DND-41 (cell line): Measurements from ENCODE around the gene SRPK2.

Source experiments
- ATAC-seq: fragments of 200-7000 bp; cut with Tn5 transposase; 3 replicates; pipeline ENCODE4 v1.9.1; 2021; ENCODE audit warnings: low read depth; ENCODE audit not compliant: insufficient read depth
- DNase-seq: peaks from one replicate; pipeline ENCODE4 v3.0.0-alpha.2; 2020
- H2AFZ ChIP-seq: 2 replicates; pipeline ENCODE4 v1.6.0; 2012; ENCODE audit warnings: low read depth, low read length
- H3K27ac ChIP-seq: 2 replicates; pipeline ENCODE4 v1.5.1; 2012; ENCODE audit warnings: low read length, inconsistent platforms
- H3K27me3 ChIP-seq: fragments of 200-600 bp; sonication (generic); 2 replicates; pipeline ENCODE4 v1.6.0; 2012; ENCODE audit warnings: low read length, mild to moderate bottlenecking, inconsistent platforms; ENCODE audit not compliant: insufficient read depth, poor library complexity
- H3K36me3 ChIP-seq: 2 replicates; pipeline ENCODE4 v1.5.1; 2012; ENCODE audit warnings: low read length, inconsistent platforms; ENCODE audit not compliant: insufficient read depth
- H3K4me1 ChIP-seq: 2 replicates; pipeline ENCODE4 v1.5.1; 2012; ENCODE audit warnings: mild to moderate bottlenecking, low read length; ENCODE audit not compliant: insufficient read depth
- H3K4me2 ChIP-seq: 2 replicates; pipeline ENCODE4 v1.6.0; 2012; ENCODE audit warnings: mild to moderate bottlenecking, moderate library complexity, low read length, inconsistent platforms; ENCODE audit not compliant: insufficient read depth
- H3K4me3 ChIP-seq, 2 experiments: fragments of 200-600 bp in 1 of 2; shearing (Covaris generic) in 1 of 2; 2 replicates each; pipeline ENCODE4 v1.5.1; 2012 to 2016; ENCODE audit warnings: inconsistent platforms in 2 of 2, low read length in 2 of 2, mild to moderate bottlenecking in 2 of 2, low read depth in 1 of 2, moderate library complexity in 1 of 2
- H3K79me2 ChIP-seq: 2 replicates; pipeline ENCODE4 v1.6.0; 2012; ENCODE audit warnings: low read length, inconsistent platforms; ENCODE audit not compliant: insufficient read depth
- H3K9ac ChIP-seq: 2 replicates; pipeline ENCODE4 v1.6.0; 2012; ENCODE audit warnings: low read depth, mild to moderate bottlenecking, inconsistent platforms, low read length, moderate library complexity
- H3K9me3 ChIP-seq: 2 replicates; pipeline ENCODE4 v1.5.1; 2012; ENCODE audit warnings: low read length, moderate library complexity, mild to moderate bottlenecking, inconsistent platforms; ENCODE audit not compliant: insufficient read depth, severe bottlenecking
- H4K20me1 ChIP-seq: 2 replicates; pipeline ENCODE4 v1.6.0; 2012; ENCODE audit warnings: low read length; ENCODE audit not compliant: insufficient read depth
- CTCF ChIP-seq: IDR thresholded peaks from 2 replicates; pipeline ENCODE4 v1.5.1; 2012; ENCODE audit warnings: borderline replicate concordance, low read length, moderate library complexity, mild to moderate bottlenecking; ENCODE audit not compliant: poor library complexity, severe bottlenecking; ENCODE audit errors: extremely low read depth
- EZH2 ChIP-seq: IDR thresholded peaks from 3 replicates; pipeline ENCODE4 v1.6.1; 2012; ENCODE audit warnings: borderline replicate concordance, low read depth, mild to moderate bottlenecking, moderate library complexity, low read length, inconsistent platforms; ENCODE audit not compliant: severe bottlenecking

SRPK2 gene

DNA sequence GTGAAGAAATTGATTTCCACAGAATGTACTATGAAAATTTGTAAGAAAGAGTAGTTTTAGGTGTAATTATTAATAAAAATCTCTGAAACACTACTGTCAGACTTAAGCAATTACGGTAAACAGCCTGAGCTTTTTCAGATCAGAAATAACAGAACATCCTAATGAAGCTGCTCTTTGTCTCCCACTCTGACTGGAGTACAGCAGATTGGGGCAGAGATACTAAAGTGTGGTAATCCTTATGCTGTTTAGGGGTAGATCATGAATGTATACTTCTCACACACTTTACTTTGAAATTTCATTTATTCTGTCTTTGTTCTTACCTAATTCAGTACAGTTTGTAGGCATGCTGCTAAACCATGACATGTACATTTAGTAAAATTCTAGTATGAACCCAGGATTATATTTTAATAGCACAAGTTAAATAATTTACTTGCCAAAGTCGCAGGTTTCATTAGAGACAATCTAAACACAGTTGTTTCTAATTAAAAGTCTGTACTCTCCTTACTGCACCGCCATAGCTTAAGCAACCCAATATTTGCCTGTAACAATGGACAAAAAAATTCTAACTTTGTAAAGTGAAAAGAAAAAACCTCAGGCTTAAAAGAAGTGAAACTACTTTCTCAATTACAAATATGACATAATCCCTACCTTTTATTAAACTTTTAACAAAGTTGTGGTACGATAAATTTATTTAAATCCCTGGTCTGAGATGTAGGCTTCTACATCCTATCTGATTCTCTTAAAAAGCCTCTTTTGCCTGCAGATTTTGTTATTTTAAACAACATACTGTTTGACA lies 286.0 kb downstream of the SRPK2 start:
- Histone ChIP-seq H3K9me3 (no peaks in the 10 kb centered on the region), H3K79me2 (peaks cover 32% of the 10 kb centered on the region), H2AFZ (no peak overlapping the region), H3K36me3 (peaks cover 92% of the 10 kb centered on the region), H4K20me1 (peaks cover 18% of the 10 kb centered on the region; the same call in 1 of the 2 replicates), H3K4me3 (no peak overlapping the region), H3K4me1 (no peaks in the 10 kb centered on the region), H3K9ac (no peak overlapping the region), H3K27ac (no peak overlapping the region; the same call in 1 of the 2 replicates), H3K27me3 (no peaks in the 10 kb centered on the region), H3K4me2 (no peak overlapping the region)
- ATAC-seq: no peak
- no peak for DNase-seq
- TF ChIP-seq CTCF (no peak), EZH2 (no peak)

DNA sequence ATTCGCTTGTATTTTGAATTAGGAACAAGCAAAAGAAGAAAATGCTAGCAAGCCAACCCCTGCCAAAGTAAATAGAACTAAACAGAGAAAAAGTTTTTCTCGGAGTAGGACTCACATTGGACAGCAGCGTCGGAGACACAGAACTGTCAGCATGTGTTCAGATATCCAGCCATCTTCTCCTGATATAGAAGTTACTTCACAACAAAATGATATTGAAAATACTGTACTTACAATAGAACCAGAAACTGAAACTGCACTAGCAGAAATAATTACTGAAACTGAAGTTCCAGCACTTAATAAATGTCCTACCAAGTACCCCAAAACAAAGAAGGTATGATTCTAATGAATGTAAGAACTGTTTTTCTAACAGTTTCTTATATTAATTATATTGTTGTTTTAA lies 286.9 kb downstream of the SRPK2 start:
- ATAC-seq: no peak

GRCh38 chr7:105098863-105099515 lies 289.7 kb downstream of the SRPK2 start:
- no peaks in the 10 kb centered on the region for H3K4me1 ChIP-seq
- peaks cover 81% of the 10 kb centered on the region for H3K36me3 ChIP-seq
- TF ChIP-seq EZH2 (no peak), CTCF (no peak)
- H2AFZ ChIP-seq: no peak overlapping the region
- DNase-seq (no peak), ATAC-seq (no peak)
- H3K9ac ChIP-seq: no peak overlapping the region
- H4K20me1 ChIP-seq: 0 out of 2 replicates have a peak, but pooled peaks cover 2% of the 10 kb centered on the region
- H3K9me3 ChIP-seq: no peaks in the 10 kb centered on the region
- no peaks in the 10 kb centered on the region for H3K27me3 ChIP-seq
- H3K27ac ChIP-seq: no peak overlapping the region
- H3K4me3 ChIP-seq: no peak overlapping the region
- H3K4me2 ChIP-seq: no peak overlapping the region
- peaks cover 17% of the 10 kb centered on the region for H3K79me2 ChIP-seq

More for the DNA sequence above, 286.9 kb downstream of the SRPK2 start:
- no peak overlapping the region for H3K9ac ChIP-seq
- H3K27me3 ChIP-seq: no peaks in the 10 kb centered on the region
- TF ChIP-seq EZH2: no peak
- H3K27ac ChIP-seq: no peak overlapping the region
- no peaks in the 10 kb centered on the region for H3K4me1 ChIP-seq
- H4K20me1 ChIP-seq: peaks cover 17% of the 10 kb centered on the region; the same call in 1 of the 2 replicates
- no peak for DNase-seq
- H3K36me3 ChIP-seq: peaks cover 89% of the 10 kb centered on the region
- no peak overlapping the region for H2AFZ ChIP-seq
- peaks cover 32% of the 10 kb centered on the region for H3K79me2 ChIP-seq
- no peak overlapping the region for H3K4me2 ChIP-seq
- H3K9me3 ChIP-seq: no peaks in the 10 kb centered on the region
- no peak overlapping the region for H3K4me3 ChIP-seq

GRCh38 chr7:105097619-105098018 lies 291.1 kb downstream of the SRPK2 start:
- no peaks in the 10 kb centered on the region for H3K27me3 ChIP-seq
- peaks cover 17% of the 10 kb centered on the region for H3K79me2 ChIP-seq
- H2AFZ ChIP-seq: no peak overlapping the region
- no peaks in the 10 kb centered on the region for H3K9me3 ChIP-seq
- TF ChIP-seq CTCF (no peak), EZH2 (no peak)
- ATAC-seq (no peak), DNase-seq (no peak)
- H3K4me2 ChIP-seq: no peak overlapping the region
- peaks cover 81% of the 10 kb centered on the region for H3K36me3 ChIP-seq
- 0 out of 2 replicates have a peak, but pooled peaks cover 2% of the 10 kb centered on the region for H4K20me1 ChIP-seq
- H3K4me3 ChIP-seq: no peak overlapping the region
- no peak overlapping the region for H3K27ac ChIP-seq
- H3K4me1 ChIP-seq: no peaks in the 10 kb centered on the region
- no peak overlapping the region for H3K9ac ChIP-seq
